Glomerular endothelial cell (primary cell): ENCODE results near the gene OR10G4. TPM values are rescaled to one million over a fixed set of nuclear protein-coding genes. Genes with fewer than 3 reads are reported as not detected.
"Not testable (repeated sequence)": the region's sequence is repeated elsewhere in the genome, so short reads cannot be mapped to it uniquely, and the experiment has no call there.

Experiments used
- DNase-seq: peaks from one replicate; pipeline ENCODE4 v3.0.0-alpha.2; 2011; ENCODE audit warnings: low read depth, low spot score; ENCODE audit errors: extremely low read depth
- total RNA-seq: library from RNA; depleted of rRNA; stranded (reverse); fragments of >200 nt; gene quantifications from 2 replicates; pipeline ENCODE4 v1.2.3, GENCODE V29; 2015

OR10G4 gene
- total RNA-seq = not detected in 2 replicates

- no peak for DNase-seq
These were observed at the start of gene OR10G4 for GRCh38 chr11:124012697-124013096. OR10G4 (plus strand) TSS chr11:124012997; CDS start chr11:124015575, 2,578 bp downstream.

DNA sequence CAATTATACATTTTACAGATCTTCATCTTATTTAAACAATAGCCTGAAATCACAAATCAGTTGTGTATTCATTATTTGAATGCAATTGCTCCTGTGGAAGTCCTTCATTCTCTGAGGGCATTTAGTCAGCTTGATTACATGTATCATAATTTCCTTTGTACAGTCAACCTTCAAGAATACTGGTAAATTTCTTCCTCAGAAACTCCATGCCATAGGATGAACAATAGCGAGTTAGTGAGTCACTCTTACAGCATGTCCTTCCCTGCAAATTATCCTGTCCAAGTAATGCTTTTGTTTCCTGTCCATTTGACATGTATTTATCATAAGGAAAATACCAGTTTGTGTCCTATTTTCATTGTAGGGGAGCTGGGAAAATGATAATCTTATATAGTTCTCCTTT is 39.0 kb upstream of the OR10G4 start:
- DNase-seq = peak; percentile 88

GRCh38 chr11:123976770-123977560 is 35.8 kb upstream of the OR10G4 start:
- DNase-seq = no peak

GRCh38 chr11:123977731-123978347 is 35.0 kb upstream of the OR10G4 start, which contains the start of gene OR10S1:
OR10S1 (minus strand) TSS chr11:123977781; CDS start chr11:123977664, 117 bp downstream.
- no peak for DNase-seq

- no peak for DNase-seq
These were observed 33.5 kb upstream of the OR10G4 start for GRCh38 chr11:123979311-123979710.

DNA sequence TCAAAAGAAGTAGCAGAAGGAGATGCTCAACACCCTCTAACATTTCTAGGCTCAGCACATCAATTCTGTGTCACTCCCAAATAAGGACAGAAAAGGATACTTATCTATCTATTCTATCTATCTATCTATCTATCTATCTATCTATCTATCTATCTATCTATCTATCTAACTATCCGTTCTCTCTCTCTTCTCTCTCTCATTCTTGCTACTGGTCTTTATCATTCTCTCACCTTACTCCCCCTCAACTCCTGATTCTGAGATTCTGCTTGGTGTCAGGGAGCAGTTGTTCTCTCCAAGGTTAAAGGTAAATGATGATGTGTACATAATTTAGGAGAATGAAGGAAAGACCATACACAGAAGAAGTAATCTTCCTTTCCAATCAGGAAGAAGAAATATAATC is 17.7 kb upstream of the OR10G4 start, which contains the start of gene OR10G6:
Gene OR10G6 (minus strand): TSS at position 43 of the 400 bp plus-strand sequence. CDS start 0 bp downstream, at position 43.
- DNase-seq = no peak

GRCh38 chr11:124015837-124016236 is 3.0 kb downstream of the OR10G4 start:
- not testable (repeated sequence) for DNase-seq

GRCh38 chr11:124026498-124026897 is 13.7 kb downstream of the OR10G4 start, which contains the start of gene OR10G8:
OR10G8 (plus strand) TSS chr11:124026798; CDS start chr11:124029623, 2,825 bp downstream.
- DNase-seq = no peak

DNA sequence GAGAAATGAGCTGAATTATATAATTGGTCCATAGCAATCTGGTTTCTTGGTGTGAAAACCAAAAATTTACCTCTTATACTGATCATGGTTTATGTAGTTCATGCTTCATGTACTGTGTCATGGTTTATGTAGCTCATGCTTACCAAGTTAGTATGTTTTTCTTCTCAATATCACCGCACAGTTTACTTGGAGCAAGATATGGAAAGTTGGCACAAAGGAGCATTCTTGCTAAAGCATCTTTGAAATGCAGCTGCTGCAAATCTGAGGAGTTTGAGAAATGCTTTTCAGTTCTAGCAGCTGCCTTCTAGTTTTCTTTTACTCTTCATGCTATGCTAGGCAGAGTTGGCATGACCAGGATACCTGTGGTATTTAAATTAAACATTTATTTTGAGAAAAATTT is 23.9 kb downstream of the OR10G4 start:
- DNase-seq = no peak

- no peak for DNase-seq
These were observed 26.8 kb downstream of the OR10G4 start for GRCh38 chr11:124039557-124039956.

DNA sequence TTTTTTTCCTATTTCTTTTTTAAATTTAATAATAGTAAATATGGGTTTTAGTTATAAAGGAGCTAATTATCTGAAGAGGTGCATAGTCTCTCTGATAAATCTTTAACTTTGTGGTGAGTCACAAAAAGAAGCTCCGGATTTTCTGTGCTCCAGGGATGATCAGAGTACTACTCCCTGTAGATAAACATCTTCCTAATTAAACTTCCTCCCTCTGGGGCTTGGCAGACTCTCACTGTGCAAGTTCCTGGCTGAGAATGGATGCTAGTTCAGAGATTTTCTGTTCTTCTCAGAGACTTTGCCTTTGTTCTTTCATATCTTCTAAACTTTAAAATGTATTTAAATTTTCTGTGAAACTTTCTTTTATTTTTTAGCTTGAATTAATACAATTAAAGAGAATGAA is 28.5 kb downstream of the OR10G4 start, which contains the start of gene OR10G7:
Gene OR10G7 (minus strand): TSS at position 72 of the 400 bp plus-strand sequence. CDS start 2,324 bp downstream, outside the sequence.
- no peak for DNase-seq

DNA sequence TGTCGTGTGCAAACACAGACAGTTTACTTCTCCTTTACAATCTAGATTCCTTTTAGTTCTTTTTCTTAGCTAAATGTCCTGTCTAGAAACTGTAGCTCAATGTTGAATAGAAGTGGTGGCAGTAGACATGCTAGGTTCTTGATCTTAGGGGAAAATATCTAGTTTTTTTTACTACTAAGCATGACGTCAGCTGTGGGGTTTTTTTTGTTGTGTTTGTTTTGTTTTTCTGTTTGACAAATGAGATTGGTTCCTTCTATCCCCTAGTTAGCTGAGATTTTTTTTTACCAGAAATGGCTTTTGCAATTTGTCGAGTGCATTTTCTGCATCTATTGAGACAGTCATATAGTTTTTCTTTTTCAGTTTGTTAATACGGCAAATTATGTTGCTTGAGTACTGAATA is 30.6 kb downstream of the OR10G4 start:
- DNase-seq = no peak

DNA sequence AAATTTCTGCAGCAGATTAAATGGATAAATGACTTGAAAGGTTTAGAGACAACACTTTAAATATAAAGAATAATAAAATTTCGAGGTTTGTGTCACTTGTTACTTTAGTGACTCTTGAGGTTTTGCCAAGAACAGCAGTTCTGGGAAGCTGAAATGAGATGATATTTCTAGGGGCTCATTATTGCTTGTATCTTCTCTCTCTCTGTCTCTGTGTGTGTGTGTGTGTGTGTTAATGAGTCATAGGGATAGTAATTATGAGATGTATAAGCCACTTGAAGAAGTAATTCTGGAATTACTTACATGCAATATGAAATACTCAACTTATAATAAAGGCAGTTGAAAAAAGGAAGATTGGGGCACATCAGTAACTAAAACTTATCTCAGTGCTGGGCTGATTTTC is 38.0 kb downstream of the OR10G4 start:
- no peak for DNase-seq

- no peak for DNase-seq
These were observed 40.2 kb downstream of the OR10G4 start for GRCh38 chr11:124052966-124053365.

Other genes starting within 250 kb of the OR10G4 start
- gene OR6M1, start 206.6 kb upstream of the OR10G4 start, total RNA-seq = not detected in 2 replicates
- gene TMEM225, start 127.3 kb upstream of the OR10G4 start, total RNA-seq = not detected in 2 replicates
- gene OR8D4, start 110.8 kb upstream of the OR10G4 start, total RNA-seq = not detected in 2 replicates
- not detected in 2 replicates for gene OR4D5, start 73.4 kb upstream of the OR10G4 start, total RNA-seq
- gene OR6T1, start 69.2 kb upstream of the OR10G4 start, total RNA-seq = not detected in 2 replicates
- gene OR10S1, start 35.2 kb upstream of the OR10G4 start, total RNA-seq = not detected in 2 replicates
- not detected in 2 replicates for gene OR10G6, start 17.8 kb upstream of the OR10G4 start, total RNA-seq
- gene OR10G9, start 10.0 kb downstream of the OR10G4 start, total RNA-seq = not detected in 2 replicates
- not detected in 2 replicates for gene OR10G8, start 13.8 kb downstream of the OR10G4 start, total RNA-seq
- not detected in 2 replicates for gene OR10G7, start 28.3 kb downstream of the OR10G4 start, total RNA-seq
- 9.1 and 12.9 TPM in 2 replicates for gene VWA5A, start 102.5 kb downstream of the OR10G4 start, total RNA-seq
- not detected in 2 replicates for gene OR10D3, start 170.3 kb downstream of the OR10G4 start, total RNA-seq
- not detected in 2 replicates for gene OR8G1, start 228.1 kb downstream of the OR10G4 start, total RNA-seq
- gene OR8G5, start 243.4 kb downstream of the OR10G4 start, total RNA-seq = not detected in 2 replicates